Measurements from ENCODE around the gene RFTN2.

The RFTN2 gene

GRCh38 chr2:197547163-197547900, 128.1 kb downstream of the RFTN2 start:
- TF ChIP-seq REST (IDR thresholded peaks at IDR 0.05; ENCODE audit: insufficient read depth in 1 of 2, low read depth in 2 of 2, low read length in 2 of 2) (no peak), SIN3A (IDR thresholded peaks at IDR 0.05; ENCODE audit: borderline replicate concordance, insufficient read depth, low read length) (no peak), TAF1 (IDR thresholded peaks at IDR 0.05; ENCODE audit: borderline replicate concordance, insufficient read depth, low read length) (no peak), POLR2AphosphoS5 (IDR thresholded peaks at IDR 0.05; ENCODE audit: low read depth, low read length) (no peak), FOXP2 (optimal IDR thresholded peaks at IDR 0.05; ENCODE audit: borderline replicate concordance, extremely low read depth, extremely low read length, insufficient read depth) (no peak)

GRCh38 chr2:197543206-197543605, 132.2 kb downstream of the RFTN2 start:
- no peak for TF ChIP-seq SIN3A (IDR thresholded peaks at IDR 0.05; ENCODE audit: borderline replicate concordance, insufficient read depth, low read length)
- TF ChIP-seq REST (IDR thresholded peaks at IDR 0.05; ENCODE audit: insufficient read depth in 1 of 2, low read depth in 2 of 2, low read length in 2 of 2) = no peak
- no peak for TF ChIP-seq FOXP2 (optimal IDR thresholded peaks at IDR 0.05; ENCODE audit: borderline replicate concordance, extremely low read depth, extremely low read length, insufficient read depth)
- TF ChIP-seq TAF1 (IDR thresholded peaks at IDR 0.05; ENCODE audit: borderline replicate concordance, insufficient read depth, low read length) = no peak
- TF ChIP-seq POLR2AphosphoS5 (IDR thresholded peaks at IDR 0.05; ENCODE audit: low read depth, low read length) = no peak

GRCh38 chr2:197539734-197540133, 135.7 kb downstream of the RFTN2 start:
- no peak for TF ChIP-seq SIN3A (IDR thresholded peaks at IDR 0.05; ENCODE audit: borderline replicate concordance, insufficient read depth, low read length)
- TF ChIP-seq TAF1 (IDR thresholded peaks at IDR 0.05; ENCODE audit: borderline replicate concordance, insufficient read depth, low read length) = no peak

- TF ChIP-seq REST (IDR thresholded peaks at IDR 0.05; ENCODE audit: insufficient read depth in 1 of 2, low read depth in 2 of 2, low read length in 2 of 2) (no peak), POLR2AphosphoS5 (IDR thresholded peaks at IDR 0.05; ENCODE audit: low read depth, low read length) (no peak), SIN3A (IDR thresholded peaks at IDR 0.05; ENCODE audit: borderline replicate concordance, insufficient read depth, low read length) (no peak), TAF1 (IDR thresholded peaks at IDR 0.05; ENCODE audit: borderline replicate concordance, insufficient read depth, low read length) (no peak), FOXP2 (optimal IDR thresholded peaks at IDR 0.05; ENCODE audit: borderline replicate concordance, extremely low read depth, extremely low read length, insufficient read depth) (no peak)
Observed at GRCh38 chr2:197538412-197538811, 137.0 kb downstream of the RFTN2 start.
